ENCODE results near the gene SUMF1. TPM values are rescaled to one million over a fixed set of nuclear protein-coding genes. Genes with fewer than 3 reads are reported as not detected.
A peak's percentile ranks its signal among the peaks of the same experiment; 100 is the strongest.

SUMF1 gene
- 10 to 100 TPM; 29.3 to 38.3 (median 32.1) TPM for total RNA-seq
- long read RNA-seq, donor 1, transcript SUMF1-201 (9 exons, 2,159 nt): major isoform, 68 of 77 reads
- long read RNA-seq, donor 1, partial matches to known transcripts: 0 of 77 reads
- long read RNA-seq, donor 1, other reads (novel, unspliced or antisense): 3 of 77 reads
- long read RNA-seq, donor 2, transcript SUMF1-201 (9 exons, 2,159 nt): major isoform, 35 of 42 reads
- long read RNA-seq, donor 2, partial matches to known transcripts: 2 of 42 reads
- long read RNA-seq, donor 2, other reads (novel, unspliced or antisense): 3 of 42 reads

DNA sequence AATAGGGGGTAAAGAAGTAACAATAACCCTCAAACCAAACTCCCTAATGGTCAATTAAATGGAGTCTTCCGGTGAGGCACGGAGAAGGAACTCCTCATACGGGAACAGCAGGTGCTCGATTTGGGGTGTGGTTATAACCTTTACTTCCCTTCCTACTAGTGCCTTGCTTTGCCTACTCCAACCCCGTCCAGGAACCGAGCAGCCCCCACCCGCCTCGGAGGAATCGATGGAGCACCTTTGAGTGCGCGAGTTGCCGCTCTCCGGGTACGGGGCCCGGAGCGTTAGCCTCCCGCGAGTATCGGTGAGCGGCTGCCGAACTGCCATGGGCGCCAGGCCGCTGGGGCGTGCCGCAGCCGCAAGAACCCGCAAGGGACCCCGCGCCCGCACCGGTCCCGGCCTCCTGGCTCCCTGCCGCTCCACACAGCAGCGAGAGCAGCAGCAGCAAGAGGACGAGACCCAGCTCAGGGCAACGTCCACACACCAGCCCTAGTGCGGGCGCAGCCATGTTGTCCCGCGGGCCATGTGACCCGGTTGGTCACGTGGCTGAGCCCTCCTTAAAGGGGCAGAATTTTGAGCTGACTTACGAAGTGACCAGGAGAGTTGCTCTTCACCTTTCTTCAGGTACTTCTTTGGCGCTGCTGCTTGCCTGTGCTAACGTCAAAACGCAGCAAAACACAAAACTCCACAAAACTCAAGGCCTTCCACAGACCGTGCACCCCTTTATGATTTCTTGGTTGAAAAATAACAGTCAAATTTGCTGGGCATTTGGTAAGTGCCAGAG is at the start of gene SUMF1:
Gene SUMF1, minus strand, starts transcription at position 529 of the 781 bp plus-strand sequence. Its CDS starts 24 bp downstream, at position 505.
- peak; percentile 98 for ATAC-seq
- intact Hi-C loops (cut with DNase I, micrococcal nuclease): no loop called here

DNA sequence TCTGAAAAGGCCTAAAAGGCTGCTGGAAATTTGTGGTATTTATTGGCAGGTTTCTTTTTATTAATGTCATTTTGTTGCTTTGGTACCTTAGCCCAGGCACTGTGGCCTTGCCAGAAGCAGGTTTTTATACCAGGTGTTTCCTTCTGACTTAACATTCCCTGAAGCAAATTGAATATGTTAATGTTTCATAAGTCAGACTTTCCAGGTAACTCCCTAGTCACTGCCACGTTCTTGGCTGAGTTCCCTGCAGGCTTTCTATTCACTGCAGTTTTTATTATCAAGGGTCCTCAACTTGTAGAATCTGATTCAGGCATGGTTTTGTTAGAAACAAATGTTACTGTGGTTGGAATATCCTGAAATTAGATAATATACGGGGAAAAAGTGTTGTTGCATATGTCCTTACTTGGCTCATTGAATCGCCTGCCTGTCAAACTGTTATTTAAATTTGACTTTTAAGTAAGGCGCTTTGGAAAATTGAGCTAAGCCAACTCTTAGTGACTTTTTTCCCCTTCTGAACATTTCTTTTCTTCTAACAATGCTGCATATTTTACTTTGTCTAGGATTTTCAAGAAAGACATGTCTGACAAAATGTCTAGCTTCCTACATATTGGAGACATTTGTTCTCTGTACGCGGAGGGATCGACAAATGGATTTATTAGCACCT is 49.0 kb upstream of the SUMF1 start:
- Histone ChIP-seq H3K4me3 (no peak overlapping the region), H3K9me3 (no peaks in the 10 kb centered on the region), H3K36me3 (ENCODE audit: low read depth) (no peaks in the 10 kb centered on the region), H3K4me1 (ENCODE audit: low read depth) (no peaks in the 10 kb centered on the region)
- ATAC-seq: no peak
- intact Hi-C loops (cut with DNase I, micrococcal nuclease): no loop called here
- TF ChIP-seq, protein P1, sequence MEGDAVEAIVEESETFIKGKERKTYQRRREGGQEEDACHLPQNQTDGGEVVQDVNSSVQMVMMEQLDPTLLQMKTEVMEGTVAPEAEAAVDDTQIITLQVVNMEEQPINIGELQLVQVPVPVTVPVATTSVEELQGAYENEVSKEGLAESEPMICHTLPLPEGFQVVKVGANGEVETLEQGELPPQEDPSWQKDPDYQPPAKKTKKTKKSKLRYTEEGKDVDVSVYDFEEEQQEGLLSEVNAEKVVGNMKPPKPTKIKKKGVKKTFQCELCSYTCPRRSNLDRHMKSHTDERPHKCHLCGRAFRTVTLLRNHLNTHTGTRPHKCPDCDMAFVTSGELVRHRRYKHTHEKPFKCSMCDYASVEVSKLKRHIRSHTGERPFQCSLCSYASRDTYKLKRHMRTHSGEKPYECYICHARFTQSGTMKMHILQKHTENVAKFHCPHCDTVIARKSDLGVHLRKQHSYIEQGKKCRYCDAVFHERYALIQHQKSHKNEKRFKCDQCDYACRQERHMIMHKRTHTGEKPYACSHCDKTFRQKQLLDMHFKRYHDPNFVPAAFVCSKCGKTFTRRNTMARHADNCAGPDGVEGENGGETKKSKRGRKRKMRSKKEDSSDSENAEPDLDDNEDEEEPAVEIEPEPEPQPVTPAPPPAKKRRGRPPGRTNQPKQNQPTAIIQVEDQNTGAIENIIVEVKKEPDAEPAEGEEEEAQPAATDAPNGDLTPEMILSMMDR (IDR thresholded peaks at IDR 0.05): no peak
- DNase-seq: no peak

More for the DNA sequence above, at the start of gene SUMF1:
- TF ChIP-seq, protein P1 (IDR thresholded peaks at IDR 0.05): no peak
- Histone ChIP-seq H3K4me3 (peak within 1 kb of the TSS; percentile 95), H3K36me3 (ENCODE audit: low read depth) (no peaks in the 10 kb centered on the region), H3K4me1 (ENCODE audit: low read depth) (no peaks in the 10 kb centered on the region), H3K9me3 (no peaks in the 10 kb centered on the region)
- DNase-seq: peak; percentile 85 to 91 (median 86)

DNA sequence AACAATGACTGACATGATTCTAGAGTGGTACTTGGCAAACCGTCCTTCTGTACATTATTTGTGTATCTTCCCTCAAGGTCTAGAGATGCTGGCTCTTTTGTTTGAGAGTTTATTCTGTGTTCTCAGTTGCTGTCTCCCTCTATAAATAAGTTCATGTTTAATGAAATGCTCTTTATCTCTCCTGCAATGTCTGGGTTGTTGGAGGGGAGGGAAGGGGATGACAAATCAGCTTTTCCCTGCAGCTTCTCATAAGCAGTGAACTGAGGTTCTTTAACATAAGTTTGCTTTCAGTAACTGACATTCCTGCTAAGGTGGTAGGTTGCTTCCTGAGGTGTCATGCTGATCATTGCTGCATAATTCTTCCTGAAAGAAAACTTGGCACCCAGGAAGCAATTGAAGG is 47.8 kb upstream of the SUMF1 start:
- Histone ChIP-seq H3K4me1 (ENCODE audit: low read depth) (no peaks in the 10 kb centered on the region), H3K4me3 (no peak overlapping the region), H3K9me3 (no peaks in the 10 kb centered on the region), H3K36me3 (ENCODE audit: low read depth) (no peaks in the 10 kb centered on the region)
- intact Hi-C loops (cut with DNase I, micrococcal nuclease): no loop called here
- TF ChIP-seq, protein P1 (IDR thresholded peaks at IDR 0.05): no peak
- ATAC-seq (no peak), DNase-seq (no peak)

DNA sequence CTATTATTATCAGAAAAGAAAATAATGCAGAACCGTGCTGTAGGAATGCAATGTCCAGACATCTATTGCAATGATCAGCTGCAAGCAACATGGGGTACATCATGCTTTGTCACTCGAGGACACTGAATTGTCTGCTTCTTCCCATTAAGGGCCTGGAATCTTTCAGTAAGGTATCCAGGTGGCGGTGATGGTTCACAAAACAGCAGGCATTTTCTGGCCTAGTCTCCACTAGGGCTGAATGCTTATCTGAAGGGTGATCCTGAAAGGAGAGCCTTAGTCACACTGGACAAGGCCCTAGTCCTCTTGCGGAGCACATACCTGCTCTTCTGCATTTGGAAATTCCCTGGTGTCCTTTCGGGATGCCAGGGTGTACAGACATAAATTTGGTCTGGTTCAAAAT is 47.3 kb upstream of the SUMF1 start:
- Histone ChIP-seq H3K9me3 (no peaks in the 10 kb centered on the region), H3K4me1 (ENCODE audit: low read depth) (no peaks in the 10 kb centered on the region), H3K4me3 (no peak overlapping the region), H3K36me3 (ENCODE audit: low read depth) (no peaks in the 10 kb centered on the region)
- TF ChIP-seq, protein P1 (IDR thresholded peaks at IDR 0.05): no peak
- intact Hi-C loops (cut with DNase I, micrococcal nuclease): no loop called here
- ATAC-seq (no peak), DNase-seq (no peak)

DNA sequence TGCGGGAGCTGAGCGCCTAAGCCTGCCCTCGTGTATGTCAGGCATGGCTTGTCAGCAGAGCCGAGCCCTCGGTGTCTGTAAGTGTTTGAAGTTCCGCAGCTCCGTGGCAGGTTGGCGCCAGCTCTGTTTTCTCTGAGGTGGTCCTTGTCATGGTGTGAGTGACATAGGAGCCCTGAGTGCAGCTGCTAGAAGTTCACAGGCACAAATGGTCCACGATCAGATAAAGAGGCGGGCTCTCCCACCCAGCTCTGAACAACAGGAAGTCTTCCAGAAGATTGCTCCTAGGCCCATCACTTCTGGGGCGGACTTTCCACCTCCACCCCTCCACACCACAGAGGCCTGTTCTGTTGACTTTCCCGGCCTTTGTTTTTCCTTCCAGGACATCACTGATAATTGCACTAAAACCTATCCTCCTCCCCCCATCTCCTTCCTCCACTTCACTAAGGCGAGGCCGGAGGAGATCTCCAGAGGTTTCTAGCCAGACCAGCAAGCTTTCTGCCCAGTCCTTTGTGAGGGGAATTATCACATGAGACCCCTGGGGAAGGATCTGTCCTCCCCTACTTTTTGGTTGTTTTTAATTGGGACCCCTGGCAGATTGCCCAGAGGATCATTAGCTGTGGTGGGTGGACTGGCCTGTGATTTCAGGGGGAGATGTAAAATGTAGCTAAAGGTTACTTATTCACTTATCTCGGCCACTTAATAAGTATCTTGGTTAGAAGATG is 46.0 kb upstream of the SUMF1 start:
- intact Hi-C loops (cut with DNase I, micrococcal nuclease): no loop called here
- DNase-seq (no peak), ATAC-seq (no peak)
- H3K4me1 ChIP-seq (ENCODE audit: low read depth): no peaks in the 10 kb centered on the region
- TF ChIP-seq, protein P1 (IDR thresholded peaks at IDR 0.05): no peak
- no peaks in the 10 kb centered on the region for H3K36me3 ChIP-seq (ENCODE audit: low read depth)
- H3K9me3 ChIP-seq: no peaks in the 10 kb centered on the region
- H3K4me3 ChIP-seq: no peak overlapping the region
